HFFc6 (cell line): Measurements from ENCODE around the gene ZNRF2. TPM values are rescaled to one million over a fixed set of nuclear protein-coding genes. Genes with fewer than 3 reads are reported as not detected.

Experiments used
- DNase-seq: peaks from one replicate; pipeline ENCODE4 v3.0.0-alpha.2; 2018
- H3K27ac Mint-ChIP-seq: 2 replicates; pipeline ENCODE4 v1.8.0; 2020; ENCODE audit warnings: mild to moderate bottlenecking, mixed read lengths
- H3K27me3 Mint-ChIP-seq: 2 replicates; pipeline ENCODE4 v1.8.0; 2021; ENCODE audit warnings: mild to moderate bottlenecking, moderate library complexity, mixed read lengths; ENCODE audit not compliant: insufficient read depth
- H3K36me3 Mint-ChIP-seq: 2 replicates; pipeline ENCODE4 v1.8.0; 2021; ENCODE audit warnings: low read depth, mixed read lengths
- H3K4me1 Mint-ChIP-seq: 2 replicates; pipeline ENCODE4 v1.8.0; 2020; ENCODE audit warnings: low read depth, mixed read lengths
- H3K4me3 Mint-ChIP-seq: 2 replicates; pipeline ENCODE4 v1.8.0; 2020; ENCODE audit warnings: mild to moderate bottlenecking, moderate library complexity, mixed read lengths
- H3K9me3 Mint-ChIP-seq: 2 replicates; pipeline ENCODE4 v1.8.0; 2020; ENCODE audit warnings: mild to moderate bottlenecking, mixed read lengths
- CTCF ChIP-seq: fragments of 200-600 bp; sonication (generic); IDR thresholded peaks from 2 replicates; pipeline ENCODE4 v1.5.0; 2021; ENCODE audit warnings: antibody characterized with exemption, mild to moderate bottlenecking
- total RNA-seq, 6 experiments: library from RNA; stranded (reverse); fragmentation: NEBNext Ultra II Directional; extraction: Animal tissue kit (Norgen Biotek cat#: 25700); gene quantifications; 2 replicates in 1 of 6; 3 replicates in 5 of 6; pipeline ENCODE4 v1.2.3, GENCODE V29; 2021

ZNRF2 gene
- total RNA-seq, 6 experiments from 2014 or later = 2.3 to 3.1 (median 2.7) TPM

GRCh38 chr7:30349816-30350215 lies 65.4 kb downstream of the ZNRF2 start:
- DNase-seq = no peak
- Mint-ChIP-seq H3K9me3 (no peaks in the 10 kb centered on the region), H3K27me3 (no peaks in the 10 kb centered on the region; the same call in 1 of the 2 replicates), H3K36me3 (no peaks in the 10 kb centered on the region), H3K4me1 (peaks cover 26% of the 10 kb centered on the region), H3K27ac (no peak overlapping the region), H3K4me3 (no peak overlapping the region)
- no peak for TF ChIP-seq CTCF

GRCh38 chr7:30351286-30351685 lies 66.9 kb downstream of the ZNRF2 start:
- Mint-ChIP-seq H3K27ac (no peak overlapping the region), H3K36me3 (no peaks in the 10 kb centered on the region), H3K4me1 (peaks cover 26% of the 10 kb centered on the region), H3K27me3 (no peaks in the 10 kb centered on the region; the same call in 1 of the 2 replicates), H3K9me3 (no peaks in the 10 kb centered on the region), H3K4me3 (no peak overlapping the region)
- no peak for TF ChIP-seq CTCF
- no peak for DNase-seq

GRCh38 chr7:30351724-30352123 lies 67.3 kb downstream of the ZNRF2 start:
- no peaks in the 10 kb centered on the region for H3K9me3 Mint-ChIP-seq
- no peaks in the 10 kb centered on the region; the same call in 1 of the 2 replicates for H3K27me3 Mint-ChIP-seq
- H3K27ac Mint-ChIP-seq = no peak overlapping the region
- no peak overlapping the region for H3K4me3 Mint-ChIP-seq
- H3K4me1 Mint-ChIP-seq = peaks cover 26% of the 10 kb centered on the region
- no peak for TF ChIP-seq CTCF
- no peak for DNase-seq
- no peaks in the 10 kb centered on the region for H3K36me3 Mint-ChIP-seq

GRCh38 chr7:30352169-30352568 lies 67.8 kb downstream of the ZNRF2 start:
- TF ChIP-seq CTCF = peak; percentile 38
- no peak overlapping the region for H3K27ac Mint-ChIP-seq
- peaks cover 23% of the 10 kb centered on the region for H3K4me1 Mint-ChIP-seq
- DNase-seq = no peak
- no peaks in the 10 kb centered on the region; the same call in 1 of the 2 replicates for H3K27me3 Mint-ChIP-seq
- H3K9me3 Mint-ChIP-seq = no peaks in the 10 kb centered on the region
- H3K36me3 Mint-ChIP-seq = no peaks in the 10 kb centered on the region
- no peak overlapping the region for H3K4me3 Mint-ChIP-seq

GRCh38 chr7:30353532-30353931 lies 69.1 kb downstream of the ZNRF2 start:
- DNase-seq = no peak

More at GRCh38 chr7:30353532-30353931, 69.1 kb downstream of the ZNRF2 start:
- Mint-ChIP-seq H3K4me3 (no peak overlapping the region), H3K27ac (no peak overlapping the region), H3K27me3 (no peaks in the 10 kb centered on the region; the same call in 1 of the 2 replicates), H3K4me1 (peaks cover 12% of the 10 kb centered on the region), H3K36me3 (no peaks in the 10 kb centered on the region), H3K9me3 (no peaks in the 10 kb centered on the region)
- TF ChIP-seq CTCF = no peak
